ENCODE data around the gene TMEM97.

The TMEM97 gene

DNA sequence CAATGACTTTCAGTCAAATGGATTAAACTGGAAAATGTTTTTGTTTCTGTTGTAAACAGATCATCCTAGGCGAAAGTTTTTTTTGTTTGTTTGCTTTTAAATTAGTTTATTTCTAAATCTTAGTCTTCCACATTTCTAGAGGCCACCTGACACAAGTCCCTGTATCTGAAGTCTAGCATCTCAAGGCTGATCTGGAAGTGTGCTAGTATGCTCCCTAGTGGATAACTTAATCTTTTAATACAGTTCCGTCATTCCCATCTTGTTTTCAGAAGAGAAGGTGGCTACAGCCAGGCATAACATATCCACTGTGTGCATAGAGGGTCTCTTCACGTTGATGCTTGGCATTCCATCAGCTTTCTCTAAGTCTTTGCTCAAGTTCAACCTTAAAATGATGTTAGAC lies 8.7 kb downstream of the TMEM97 start:
- in situ Hi-C loops (cut with MboI; ENCODE audit: low sequenced_read_pairs, unreplicated experiment), result no loop called here
- TF ChIP-seq, protein P1, sequence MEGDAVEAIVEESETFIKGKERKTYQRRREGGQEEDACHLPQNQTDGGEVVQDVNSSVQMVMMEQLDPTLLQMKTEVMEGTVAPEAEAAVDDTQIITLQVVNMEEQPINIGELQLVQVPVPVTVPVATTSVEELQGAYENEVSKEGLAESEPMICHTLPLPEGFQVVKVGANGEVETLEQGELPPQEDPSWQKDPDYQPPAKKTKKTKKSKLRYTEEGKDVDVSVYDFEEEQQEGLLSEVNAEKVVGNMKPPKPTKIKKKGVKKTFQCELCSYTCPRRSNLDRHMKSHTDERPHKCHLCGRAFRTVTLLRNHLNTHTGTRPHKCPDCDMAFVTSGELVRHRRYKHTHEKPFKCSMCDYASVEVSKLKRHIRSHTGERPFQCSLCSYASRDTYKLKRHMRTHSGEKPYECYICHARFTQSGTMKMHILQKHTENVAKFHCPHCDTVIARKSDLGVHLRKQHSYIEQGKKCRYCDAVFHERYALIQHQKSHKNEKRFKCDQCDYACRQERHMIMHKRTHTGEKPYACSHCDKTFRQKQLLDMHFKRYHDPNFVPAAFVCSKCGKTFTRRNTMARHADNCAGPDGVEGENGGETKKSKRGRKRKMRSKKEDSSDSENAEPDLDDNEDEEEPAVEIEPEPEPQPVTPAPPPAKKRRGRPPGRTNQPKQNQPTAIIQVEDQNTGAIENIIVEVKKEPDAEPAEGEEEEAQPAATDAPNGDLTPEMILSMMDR (IDR thresholded peaks at IDR 0.05; ENCODE audit: borderline replicate concordance, control extremely low read depth, extremely low read depth, insufficient read depth, missing control alignments), result no peak
- DNase-seq (ENCODE audit: low spot score), result no peak

DNA sequence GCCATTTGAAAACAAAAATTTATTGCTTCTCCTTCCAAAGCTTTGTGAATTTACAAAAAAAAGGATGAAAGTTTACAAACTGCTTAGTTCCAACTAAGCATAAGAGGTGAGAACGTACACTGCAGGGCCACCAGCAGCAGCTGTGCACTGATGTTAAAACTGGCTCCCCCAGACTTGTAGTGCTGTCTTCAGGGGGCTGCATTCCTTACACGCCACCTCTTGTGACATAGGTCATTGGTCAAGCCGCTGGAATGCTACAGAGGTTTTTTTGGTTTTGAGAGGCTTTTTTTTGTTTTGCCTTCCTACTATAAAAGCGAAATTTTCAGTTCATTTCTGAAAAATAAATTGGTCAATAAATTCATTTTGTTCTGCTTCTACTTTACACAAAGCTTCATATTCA lies 9.3 kb downstream of the TMEM97 start:
- in situ Hi-C loops (cut with MboI; ENCODE audit: low sequenced_read_pairs, unreplicated experiment), result no loop called here
- no peak for DNase-seq (ENCODE audit: low spot score)
- TF ChIP-seq, protein P1 (IDR thresholded peaks at IDR 0.05; ENCODE audit: borderline replicate concordance, control extremely low read depth, extremely low read depth, insufficient read depth, missing control alignments), result no peak

DNA sequence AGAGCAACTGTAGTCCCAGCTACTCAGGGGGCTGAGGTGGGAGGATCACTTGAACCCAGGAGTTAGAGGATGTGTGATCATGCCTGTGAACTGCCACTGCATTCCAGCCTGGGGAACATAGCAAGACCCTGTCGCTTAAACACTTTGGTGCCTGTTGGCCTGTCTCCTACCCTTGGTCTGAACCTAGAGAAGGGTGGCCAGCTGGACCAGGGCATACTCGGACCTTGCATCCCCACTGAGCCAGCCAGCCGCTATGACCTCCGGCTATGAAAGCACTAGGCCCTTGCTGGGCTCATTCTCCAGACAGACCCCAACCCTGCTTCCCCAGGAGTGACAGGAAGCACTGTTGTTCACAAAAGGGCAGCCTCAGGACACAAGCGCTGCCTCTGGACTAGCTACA lies 11.7 kb downstream of the TMEM97 start:
- in situ Hi-C loops (cut with MboI; ENCODE audit: low sequenced_read_pairs, unreplicated experiment), result no loop called here
- no peak for DNase-seq (ENCODE audit: low spot score)
- TF ChIP-seq, protein P1 (IDR thresholded peaks at IDR 0.05; ENCODE audit: borderline replicate concordance, control extremely low read depth, extremely low read depth, insufficient read depth, missing control alignments), result no peak

DNA sequence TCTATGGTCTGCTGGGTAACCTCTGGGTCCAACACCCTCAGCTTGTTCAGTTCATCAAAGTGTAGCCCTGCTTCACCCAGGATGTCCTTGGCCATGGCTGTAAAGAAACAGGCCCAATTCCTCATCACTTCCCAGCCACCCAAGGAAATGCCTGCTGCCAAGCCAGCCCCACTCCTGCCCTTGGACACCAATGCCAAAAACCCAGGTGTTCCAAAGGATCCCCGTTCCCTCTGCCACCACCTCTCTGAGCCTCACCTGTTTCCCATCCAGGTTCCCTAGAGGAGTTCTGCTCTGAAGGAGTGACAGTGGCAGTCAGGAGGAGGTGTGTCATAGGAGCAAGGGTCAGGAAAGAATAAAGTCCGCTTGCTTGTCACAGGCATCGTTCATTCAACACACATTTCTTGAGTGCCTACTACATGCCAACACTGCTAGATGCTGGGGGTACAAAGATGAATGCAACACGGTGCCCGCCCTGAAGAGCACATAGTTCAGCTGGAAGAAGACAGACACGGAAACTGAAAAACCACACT lies 13.0 kb downstream of the TMEM97 start:
- TF ChIP-seq, protein P1 (IDR thresholded peaks at IDR 0.05; ENCODE audit: borderline replicate concordance, control extremely low read depth, extremely low read depth, insufficient read depth, missing control alignments), result no peak
- in situ Hi-C loops (cut with MboI; ENCODE audit: low sequenced_read_pairs, unreplicated experiment), result no loop called here
- DNase-seq (ENCODE audit: low spot score), result no peak

DNA sequence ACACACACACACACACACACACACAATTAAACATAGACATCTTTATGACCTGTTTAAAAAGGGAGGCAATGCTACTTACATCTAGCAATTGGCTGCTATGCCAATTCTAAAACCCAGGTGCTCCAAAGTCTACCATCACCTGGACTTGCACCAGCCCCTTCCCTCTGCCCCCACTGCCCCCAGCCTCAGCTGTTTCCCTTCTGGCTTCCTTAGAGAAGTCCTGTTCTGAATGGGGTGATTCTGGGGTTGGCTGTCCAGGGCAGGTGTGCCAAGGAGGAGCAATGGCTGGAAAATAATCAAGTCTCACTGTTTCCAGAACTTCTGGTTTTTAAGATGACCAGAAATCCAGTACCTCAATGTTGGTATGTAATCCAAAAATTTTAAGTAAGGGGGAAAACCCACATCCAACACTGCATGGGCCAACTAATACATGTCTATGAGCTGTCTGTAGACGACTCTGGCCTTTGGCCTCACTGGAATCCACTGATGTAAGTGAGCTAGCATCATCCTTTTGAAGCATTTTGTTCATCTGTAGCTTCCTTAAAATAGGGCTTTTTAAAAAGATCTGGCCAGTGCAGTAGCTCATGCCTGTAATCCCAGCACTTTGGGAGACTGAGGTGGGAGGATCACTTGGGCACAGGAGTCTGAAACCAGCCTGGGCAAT lies 14.2 kb downstream of the TMEM97 start:
- DNase-seq (ENCODE audit: low spot score), result no peak
- in situ Hi-C loops (cut with MboI; ENCODE audit: low sequenced_read_pairs, unreplicated experiment), result no loop called here
- TF ChIP-seq, protein P1 (IDR thresholded peaks at IDR 0.05; ENCODE audit: borderline replicate concordance, control extremely low read depth, extremely low read depth, insufficient read depth, missing control alignments), result no peak

DNA sequence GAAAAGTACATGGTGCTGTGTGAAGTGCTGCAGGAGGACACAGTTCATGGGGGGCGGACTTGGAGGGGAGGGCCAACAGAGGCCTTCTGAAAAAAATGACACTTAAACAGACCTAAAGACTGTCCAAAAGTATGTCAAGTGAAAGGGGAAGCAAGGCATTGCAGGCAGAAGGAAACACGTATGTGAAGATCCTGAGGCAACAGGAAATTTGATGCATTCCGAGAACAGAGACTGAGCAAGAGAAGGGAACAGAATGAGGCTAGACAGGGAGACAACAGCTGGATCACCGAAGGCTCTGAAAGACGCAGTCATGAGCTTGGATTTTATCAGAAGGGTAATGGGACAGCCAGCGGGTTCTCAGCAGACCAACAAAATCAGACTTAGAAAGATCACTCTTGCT lies 15.2 kb downstream of the TMEM97 start:
- no peak for DNase-seq (ENCODE audit: low spot score)
- TF ChIP-seq, protein P1 (IDR thresholded peaks at IDR 0.05; ENCODE audit: borderline replicate concordance, control extremely low read depth, extremely low read depth, insufficient read depth, missing control alignments), result no peak
- in situ Hi-C loops (cut with MboI; ENCODE audit: low sequenced_read_pairs, unreplicated experiment), result no loop called here
